Stomach (tissue), 4 donors: ENCODE measurements around the gene GPR176.

ENCODE experiments used
- CTCF ChIP-seq, 7 experiments: fragments of 450-650 bp in 4 of 7; fragments of 200-600 bp in 3 of 7; sonication (generic) in 3 of 7; IDR thresholded peaks; one replicate each; pipeline ENCODE4 v1.5.1; 2016 to 2019; ENCODE audit warnings: antibody characterized with exemption in 7 of 7, control low read depth in 2 of 7, mild to moderate bottlenecking in 1 of 7
- EP300 ChIP-seq: sonication (generic); formaldehyde crosslinking; IDR thresholded peaks from one replicate; pipeline ENCODE4 v1.6.1; 2017; ENCODE audit warnings: antibody characterized with exemption
- POLR2A ChIP-seq, 4 donors: fragments of 450-650 bp; IDR thresholded peaks; one replicate each; pipeline ENCODE4 v1.6.1; 2016; ENCODE audit warnings: antibody characterized with exemption in 4 of 4, control low read depth in 2 of 4, mild to moderate bottlenecking in 1 of 4, moderate library complexity in 1 of 4
- POLR2AphosphoS5 ChIP-seq, 3 donors: sonication (generic); formaldehyde crosslinking; IDR thresholded peaks; one replicate each; pipeline ENCODE4 v1.6.1; 2016; ENCODE audit warnings: antibody characterized with exemption in 3 of 3

GRCh38 chr15:39892418-39892817, 27.6 kb downstream of the GPR176 start:
- TF ChIP-seq CTCF (IDR thresholded peaks at IDR 0.05) (no peak), POLR2AphosphoS5 (IDR thresholded peaks at IDR 0.05) (no peak), POLR2A (IDR thresholded peaks at IDR 0.05) (no peak), EP300 (no peak)
